Activated CD4-positive, CD25-positive, alpha-beta regulatory T cell treated with anti-CD3 and anti-CD28 coated beads, Interleukin-2, amount 50 U/mL, for 16 hours (primary cell): ENCODE measurements around the gene CCBE1.
"Not testable (repeated sequence)": the region's sequence is repeated elsewhere in the genome, so short reads cannot be mapped to it uniquely, and the experiment has no call there.

ENCODE experiments used
- DNase-seq: peaks from one replicate; pipeline ENCODE4 v3.0.0-alpha.2; 2020; ENCODE audit warnings: low read depth, low spot score

Gene CCBE1

DNA sequence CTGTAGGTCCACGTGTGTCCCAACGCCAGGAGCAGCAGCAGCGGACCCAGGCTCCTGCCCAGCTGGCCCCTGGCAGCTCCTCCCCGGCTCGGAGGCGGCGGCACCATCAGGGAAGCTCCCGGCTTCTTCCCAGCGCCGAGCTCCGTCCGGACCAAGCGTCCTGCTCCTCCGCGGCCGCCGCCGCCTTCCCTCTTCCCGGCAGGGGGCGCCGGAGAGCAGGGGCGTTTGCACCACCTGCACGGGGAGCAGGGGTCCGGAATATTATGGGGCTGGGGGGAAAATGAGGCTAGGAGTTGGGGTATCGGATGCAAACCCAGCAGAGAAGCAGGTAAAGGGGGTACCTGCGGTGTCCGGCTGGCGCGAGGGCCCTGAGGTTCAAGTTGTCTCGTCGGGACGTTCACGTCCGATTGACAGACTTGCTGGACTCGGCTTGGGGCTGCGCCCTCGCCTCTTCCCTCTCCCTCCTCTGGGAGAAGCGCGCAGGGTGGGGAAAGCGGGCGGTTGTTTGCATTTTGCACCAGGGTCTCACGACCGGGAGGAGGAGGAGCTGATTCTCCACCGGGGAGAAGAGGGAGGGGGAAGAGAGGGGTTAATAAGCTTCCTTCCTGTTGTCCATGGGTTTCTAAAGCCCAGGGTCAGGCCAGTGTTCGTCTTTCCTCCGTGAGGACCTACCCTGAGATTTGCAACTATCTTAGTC, at the start of gene CCBE1:
Gene CCBE1 (minus strand): TSS at position 188 of the 697 bp plus-strand sequence.
- DNase-seq: no peak

GRCh38 chr18:59744271-59744721, 47.1 kb upstream of the CCBE1 start:
- no peak for DNase-seq

DNA sequence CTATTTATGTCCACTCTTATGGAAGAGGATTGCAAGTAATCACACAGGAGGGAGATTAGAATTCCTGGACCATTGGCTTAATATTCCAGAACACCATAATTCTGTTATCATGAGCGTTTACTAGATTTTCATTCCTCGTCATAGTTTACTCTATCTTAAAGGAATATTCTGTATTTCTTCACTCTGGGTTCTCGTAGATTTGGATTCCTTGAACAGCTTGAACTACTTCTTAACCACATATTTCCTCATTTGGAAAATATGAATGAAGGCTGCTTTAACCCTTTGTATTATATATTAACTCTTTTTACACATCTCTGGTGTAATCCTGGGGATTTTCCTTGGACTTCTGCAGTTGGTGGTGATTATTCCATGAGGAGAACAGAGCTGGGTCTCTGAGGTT, 46.3 kb upstream of the CCBE1 start:
- DNase-seq: no peak

DNA sequence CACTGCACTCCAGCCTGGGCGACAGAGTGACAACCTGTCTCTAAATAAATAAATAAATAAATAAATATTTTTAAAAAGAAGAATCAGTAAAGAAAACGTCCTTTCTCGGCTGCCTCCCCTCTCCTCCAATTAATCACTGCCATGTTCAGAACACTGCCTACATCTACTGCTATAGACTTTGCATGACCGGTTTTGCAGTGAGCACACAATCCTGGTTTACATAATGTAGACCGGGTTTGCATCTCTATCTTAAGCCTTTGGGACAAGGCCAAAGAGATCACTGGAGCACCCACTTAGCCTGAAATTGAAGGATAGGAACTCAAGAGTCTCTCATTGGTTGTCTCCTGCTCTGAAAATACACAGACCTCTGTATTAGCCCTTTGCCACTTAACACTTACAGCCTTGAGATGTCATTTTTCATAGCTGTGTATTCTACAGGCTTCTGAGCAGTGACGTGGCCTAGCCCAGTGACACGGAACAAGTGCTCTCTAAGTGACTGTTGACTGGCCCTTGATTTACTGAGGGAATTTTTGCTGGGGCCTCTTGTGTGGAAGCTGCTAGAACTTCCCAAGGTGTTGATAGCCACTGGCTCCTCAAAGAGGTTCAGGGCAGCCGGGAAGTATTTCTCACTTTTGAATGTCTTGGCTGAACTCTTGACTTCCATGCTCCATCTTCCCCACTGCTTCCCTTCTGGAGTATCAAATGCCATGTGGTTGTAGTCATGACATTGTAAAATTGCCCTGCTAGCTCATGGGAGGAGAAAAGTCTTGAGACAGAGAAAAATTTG, 45.3 kb upstream of the CCBE1 start:
- no peak for DNase-seq

DNA sequence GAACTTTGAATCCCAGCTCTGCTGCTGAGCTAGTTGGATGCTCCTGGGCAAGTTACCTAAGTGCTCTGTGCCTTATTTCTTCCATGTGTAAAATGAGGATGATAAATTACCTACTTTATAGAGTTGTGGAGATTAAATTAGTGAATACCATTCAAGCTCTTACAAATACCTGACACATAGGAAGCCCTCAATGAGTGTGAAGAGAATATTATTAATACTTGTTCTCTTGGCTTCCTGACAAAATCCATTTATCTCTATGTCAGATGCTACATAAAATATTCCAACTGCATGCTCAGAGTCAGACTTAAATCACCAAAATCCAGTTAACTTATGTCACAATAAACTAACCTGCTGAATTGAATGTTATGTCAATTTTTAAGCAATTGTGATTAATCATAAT, 42.9 kb upstream of the CCBE1 start:
- no peak for DNase-seq

DNA sequence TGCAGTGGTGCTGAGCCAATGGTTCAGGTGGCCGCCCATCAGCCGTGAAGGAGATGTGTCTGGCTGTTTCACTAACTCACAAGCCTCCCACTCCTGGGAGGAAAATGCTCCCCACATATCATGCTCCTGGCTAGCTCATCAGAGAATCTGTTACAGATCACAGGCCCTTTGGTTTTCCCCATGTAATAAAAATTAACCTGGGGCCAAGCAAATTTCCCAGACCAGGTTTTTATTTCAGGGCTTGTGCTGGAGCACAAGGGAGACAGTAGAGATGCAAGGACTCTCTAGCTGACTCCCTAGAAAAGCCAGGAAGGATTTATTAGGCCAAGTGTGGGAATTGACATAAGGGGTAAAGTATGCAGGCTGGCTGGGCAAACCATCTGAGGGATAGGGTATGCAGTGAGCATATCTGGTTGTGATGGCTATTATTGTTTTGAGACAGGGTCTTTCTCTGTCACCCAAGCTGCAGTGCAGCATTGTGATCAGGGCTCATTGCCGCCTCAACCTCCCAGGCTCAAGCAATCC, 40.6 kb upstream of the CCBE1 start:
- no peak for DNase-seq

- not testable (repeated sequence) for DNase-seq
Observed at GRCh38 chr18:59737335-59737734, 40.1 kb upstream of the CCBE1 start.

GRCh38 chr18:59736061-59736460, 38.8 kb upstream of the CCBE1 start:
- no peak for DNase-seq

DNA sequence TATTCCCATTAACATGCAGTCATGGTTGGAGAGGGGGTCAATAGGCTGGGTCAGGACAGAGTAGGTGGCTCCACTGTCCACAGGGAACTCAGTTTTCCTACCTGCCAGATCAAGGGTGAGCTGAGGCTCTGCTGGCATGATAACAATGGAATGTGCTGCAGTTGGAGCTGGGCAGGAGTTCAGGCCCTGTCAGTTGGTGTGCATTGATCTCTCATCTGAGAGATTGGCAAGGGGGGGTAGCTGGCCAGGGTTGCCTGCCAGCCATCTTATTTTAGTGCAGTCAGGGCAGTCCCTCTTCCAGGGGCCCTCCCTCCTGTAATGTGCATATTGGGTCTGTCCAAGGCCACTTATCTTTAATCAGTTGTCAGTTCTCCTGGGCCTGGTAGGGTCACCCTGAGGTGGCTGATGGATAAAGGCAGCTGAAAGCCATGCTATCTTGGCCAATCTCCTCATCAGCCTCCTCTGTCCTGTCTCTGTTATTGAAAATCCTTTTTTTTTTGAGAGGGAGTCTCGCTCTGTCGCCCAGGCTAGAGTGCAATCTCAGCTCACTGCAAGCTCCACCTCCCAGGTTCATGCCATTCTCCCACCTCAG, 38.1 kb upstream of the CCBE1 start:
- no peak for DNase-seq

DNA sequence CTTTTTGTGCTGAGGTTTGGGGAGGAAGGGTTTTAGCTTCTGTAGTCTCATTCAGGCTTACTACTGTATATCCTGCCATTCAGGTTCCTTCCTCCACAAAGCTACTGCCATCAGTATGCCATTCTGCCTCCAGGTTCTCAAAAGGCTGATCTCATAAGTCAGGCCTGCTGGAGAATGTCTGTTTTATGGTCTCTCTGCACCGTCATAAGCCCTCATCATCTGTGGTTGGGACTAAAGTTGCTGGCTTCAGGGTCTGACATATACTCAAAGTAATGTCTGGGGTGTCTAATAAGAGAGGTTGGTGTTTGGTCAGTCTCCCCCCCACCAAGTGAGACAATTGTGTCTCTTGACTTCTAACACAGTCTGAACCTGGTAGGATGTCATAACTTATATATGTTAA, 36.2 kb upstream of the CCBE1 start:
- no peak for DNase-seq

- DNase-seq: no peak
Observed at GRCh38 chr18:59730896-59731295, 33.7 kb upstream of the CCBE1 start.

GRCh38 chr18:59729781-59730180, 32.6 kb upstream of the CCBE1 start:
- no peak for DNase-seq

- no peak for DNase-seq
Observed at GRCh38 chr18:59728816-59729215, 31.6 kb upstream of the CCBE1 start.

- DNase-seq: no peak
Observed at GRCh38 chr18:59725142-59725541, 27.9 kb upstream of the CCBE1 start.

DNA sequence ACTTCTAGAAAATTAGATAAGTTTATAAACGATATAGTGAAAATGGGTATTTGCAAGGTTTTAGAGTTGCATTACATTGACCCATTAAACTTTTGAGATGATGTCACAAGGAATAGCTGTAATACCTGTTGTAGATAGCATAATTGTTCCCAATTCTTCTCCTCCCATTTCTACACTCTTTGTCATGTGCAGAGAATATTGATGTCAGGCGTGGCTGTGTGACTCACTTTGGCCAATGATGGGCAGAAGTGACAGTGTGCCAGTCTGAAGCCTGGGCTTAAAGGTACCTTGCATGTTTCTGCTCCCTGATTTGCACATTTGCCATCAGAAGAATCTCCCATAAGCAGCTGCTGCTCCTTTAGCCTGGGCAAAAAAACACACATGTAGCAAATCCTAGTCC, 26.9 kb upstream of the CCBE1 start:
- no peak for DNase-seq

- no peak for DNase-seq
Observed at GRCh38 chr18:59721931-59722330, 24.7 kb upstream of the CCBE1 start.

DNA sequence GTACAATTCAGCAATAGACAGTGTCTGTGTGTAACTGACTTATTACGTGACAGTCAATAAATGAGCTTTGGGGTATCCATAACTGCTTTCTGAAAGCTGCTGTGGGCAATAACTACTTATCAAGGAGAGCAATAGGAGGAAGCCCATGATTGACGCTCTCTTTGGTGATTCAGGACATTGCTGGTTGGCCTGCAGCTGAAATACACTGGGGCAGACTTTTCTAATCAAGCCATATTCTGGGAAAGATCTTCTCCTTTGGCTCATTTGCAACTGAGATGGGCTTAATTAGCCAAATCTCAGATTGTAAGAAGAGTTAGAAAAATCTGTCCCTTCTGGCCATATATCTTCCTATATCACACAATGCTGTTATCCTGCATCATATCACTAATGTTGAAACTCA, 24.0 kb upstream of the CCBE1 start:
- DNase-seq: no peak

DNA sequence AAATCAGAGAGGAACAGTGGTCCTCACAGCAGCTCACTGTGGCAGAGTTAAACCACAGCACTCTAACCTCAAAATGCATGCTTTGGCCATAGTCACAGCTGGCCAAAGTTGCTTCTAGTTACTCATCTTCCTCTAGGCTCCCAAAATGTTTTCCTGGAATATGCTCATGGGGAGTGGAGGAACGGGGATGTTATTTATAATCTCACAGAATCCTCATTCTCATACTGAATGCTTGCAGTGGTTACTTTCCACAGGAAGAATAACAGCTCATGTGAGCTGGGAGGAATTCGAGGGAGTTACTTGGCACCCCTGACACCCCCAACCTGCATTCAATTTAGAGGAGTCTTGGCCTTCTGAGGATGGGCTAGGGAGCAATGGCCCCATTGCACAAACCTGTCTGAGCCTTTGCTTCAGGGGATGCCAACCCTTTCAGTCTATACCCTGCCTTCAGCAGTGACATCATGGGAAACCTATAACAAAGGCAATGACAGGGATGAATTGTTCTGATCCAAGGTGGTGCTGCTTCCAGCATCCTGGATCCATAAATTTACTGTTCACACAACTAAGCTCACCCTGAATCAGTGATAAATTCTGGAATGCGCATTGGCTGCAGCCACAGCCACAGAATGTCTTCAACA, 22.4 kb upstream of the CCBE1 start:
- no peak for DNase-seq

DNA sequence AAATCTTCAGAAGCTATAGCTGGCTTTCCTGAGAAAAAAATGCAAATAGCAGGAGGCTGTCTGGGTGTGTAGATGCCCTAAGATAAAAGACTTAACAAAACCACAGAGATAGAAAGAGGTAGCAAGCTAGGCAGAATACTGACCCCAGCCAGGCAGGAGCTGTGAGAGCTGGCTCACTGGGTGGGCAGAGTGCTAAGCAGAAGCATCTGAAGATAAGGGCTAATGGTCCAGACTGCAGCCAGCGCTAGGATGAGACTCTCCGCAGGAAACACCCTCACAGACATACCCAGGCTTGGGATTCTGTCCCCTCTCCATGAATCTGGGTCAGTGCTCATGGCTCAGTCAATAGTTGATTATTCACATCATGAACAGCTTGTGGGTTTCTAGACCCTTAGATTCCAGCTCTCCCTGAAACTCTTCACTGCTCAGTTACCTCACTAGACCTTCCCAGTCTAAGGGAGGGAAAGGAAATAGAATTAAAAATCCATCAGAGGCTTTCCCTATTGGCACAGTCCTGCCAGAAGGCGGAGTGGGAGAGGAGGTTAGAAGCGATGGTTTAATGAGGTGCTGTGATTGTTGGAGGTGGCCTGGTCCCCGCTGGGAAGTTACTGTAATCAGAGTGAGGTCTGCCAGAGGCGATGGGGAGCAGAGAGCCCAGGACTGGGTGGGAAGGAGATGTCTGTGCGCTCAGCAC, 21.4 kb upstream of the CCBE1 start:
- no peak for DNase-seq

GRCh38 chr18:59718108-59718463, 20.9 kb upstream of the CCBE1 start:
- no peak for DNase-seq

- DNase-seq: no peak
Observed at GRCh38 chr18:59717291-59717690, 20.1 kb upstream of the CCBE1 start.

- DNase-seq: no peak
Observed at GRCh38 chr18:59715966-59716369, 18.7 kb upstream of the CCBE1 start.
